ENCODE data around the gene ATP2A1. TPM values are rescaled to one million over a fixed set of nuclear protein-coding genes. Genes with fewer than 3 reads are reported as not detected.

Gene ATP2A1
- total and polyA plus RNA-seq, 2 experiments from 2014 or later = 0.73 to 4.0 TPM

DNA sequence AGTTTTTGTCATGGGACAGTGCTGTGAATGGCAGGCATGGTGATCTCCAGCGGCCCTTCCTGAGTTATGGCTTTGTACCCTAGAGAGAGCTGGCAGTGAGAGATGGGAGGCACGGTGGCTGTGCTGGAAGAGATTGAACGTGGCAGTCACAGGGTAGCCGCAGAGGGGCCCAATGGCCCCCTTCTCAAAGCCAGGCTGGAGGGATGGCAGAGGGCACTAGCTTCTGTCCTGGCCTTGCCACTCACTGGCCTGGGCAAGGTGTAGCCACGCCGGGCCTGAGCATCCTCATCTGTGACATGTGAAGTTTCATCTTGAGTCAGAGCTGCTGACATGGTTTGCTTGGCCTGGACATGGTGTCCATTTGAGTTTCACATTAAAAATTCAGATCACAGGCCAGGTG, 3.9 kb upstream of the ATP2A1 start:
- no peaks in the 10 kb centered on the region; the same call in 1 of the 2 replicates for H4K20me1 ChIP-seq (replicated peaks; ENCODE audit: insufficient read depth)
- Mint-ChIP-seq H3K4me1 (peaks cover 30% of the 10 kb centered on the region), H3K4me3 (no peak overlapping the region), H3K27ac (no peak overlapping the region), H3K9me3 (no peaks in the 10 kb centered on the region), H3K36me3 (ENCODE audit: low read depth) (peaks cover 27% of the 10 kb centered on the region; the same call in 2 of the 3 replicates), H3K27me3 (ENCODE audit: insufficient read depth, low read depth, poor library complexity) (peaks cover 12% of the 10 kb centered on the region)
- no peak overlapping the region for H3K4me3 ChIP-seq
- no peaks in the 10 kb centered on the region for H3K9me2 ChIP-seq (ENCODE audit: insufficient read depth)
- no peak overlapping the region for H3K27ac ChIP-seq (ENCODE audit: low read depth)
- no peak for DNase-seq (ENCODE audit: low spot score)
- no peak overlapping the region for H2AFZ ChIP-seq
- no peaks in the 10 kb centered on the region for H3K79me2 ChIP-seq (replicated peaks; ENCODE audit: insufficient read depth)
- ATAC-seq = no peak
- peaks cover 8% of the 10 kb centered on the region; the same call in 1 of the 2 replicates for H3K27me3 ChIP-seq (ENCODE audit: insufficient read depth)
- peaks cover 22% of the 10 kb centered on the region; the same call in 1 of the 2 replicates for H3K4me1 ChIP-seq (ENCODE audit: insufficient read depth)
- peaks cover 4% of the 10 kb centered on the region; the same call in 1 of the 2 replicates for H3K36me3 ChIP-seq (ENCODE audit: insufficient read depth)
- H3F3A ChIP-seq (replicated peaks; ENCODE audit: low read depth) = 0 out of 2 replicates have a peak, but pooled peaks cover 2% of the 10 kb centered on the region
- no peak for TF ChIP-seq STAT1 (IDR thresholded peaks at IDR 0.05; ENCODE audit: unreplicated experiment)
- TF ChIP-seq ZNF114 (CRISPR knock-in tag; IDR thresholded peaks at IDR 0.05) = no peak
- no peak for TF ChIP-seq EZH2phosphoT487 (IDR thresholded peaks at IDR 0.05; ENCODE audit: unreplicated experiment)
- TF ChIP-seq, protein P1, sequence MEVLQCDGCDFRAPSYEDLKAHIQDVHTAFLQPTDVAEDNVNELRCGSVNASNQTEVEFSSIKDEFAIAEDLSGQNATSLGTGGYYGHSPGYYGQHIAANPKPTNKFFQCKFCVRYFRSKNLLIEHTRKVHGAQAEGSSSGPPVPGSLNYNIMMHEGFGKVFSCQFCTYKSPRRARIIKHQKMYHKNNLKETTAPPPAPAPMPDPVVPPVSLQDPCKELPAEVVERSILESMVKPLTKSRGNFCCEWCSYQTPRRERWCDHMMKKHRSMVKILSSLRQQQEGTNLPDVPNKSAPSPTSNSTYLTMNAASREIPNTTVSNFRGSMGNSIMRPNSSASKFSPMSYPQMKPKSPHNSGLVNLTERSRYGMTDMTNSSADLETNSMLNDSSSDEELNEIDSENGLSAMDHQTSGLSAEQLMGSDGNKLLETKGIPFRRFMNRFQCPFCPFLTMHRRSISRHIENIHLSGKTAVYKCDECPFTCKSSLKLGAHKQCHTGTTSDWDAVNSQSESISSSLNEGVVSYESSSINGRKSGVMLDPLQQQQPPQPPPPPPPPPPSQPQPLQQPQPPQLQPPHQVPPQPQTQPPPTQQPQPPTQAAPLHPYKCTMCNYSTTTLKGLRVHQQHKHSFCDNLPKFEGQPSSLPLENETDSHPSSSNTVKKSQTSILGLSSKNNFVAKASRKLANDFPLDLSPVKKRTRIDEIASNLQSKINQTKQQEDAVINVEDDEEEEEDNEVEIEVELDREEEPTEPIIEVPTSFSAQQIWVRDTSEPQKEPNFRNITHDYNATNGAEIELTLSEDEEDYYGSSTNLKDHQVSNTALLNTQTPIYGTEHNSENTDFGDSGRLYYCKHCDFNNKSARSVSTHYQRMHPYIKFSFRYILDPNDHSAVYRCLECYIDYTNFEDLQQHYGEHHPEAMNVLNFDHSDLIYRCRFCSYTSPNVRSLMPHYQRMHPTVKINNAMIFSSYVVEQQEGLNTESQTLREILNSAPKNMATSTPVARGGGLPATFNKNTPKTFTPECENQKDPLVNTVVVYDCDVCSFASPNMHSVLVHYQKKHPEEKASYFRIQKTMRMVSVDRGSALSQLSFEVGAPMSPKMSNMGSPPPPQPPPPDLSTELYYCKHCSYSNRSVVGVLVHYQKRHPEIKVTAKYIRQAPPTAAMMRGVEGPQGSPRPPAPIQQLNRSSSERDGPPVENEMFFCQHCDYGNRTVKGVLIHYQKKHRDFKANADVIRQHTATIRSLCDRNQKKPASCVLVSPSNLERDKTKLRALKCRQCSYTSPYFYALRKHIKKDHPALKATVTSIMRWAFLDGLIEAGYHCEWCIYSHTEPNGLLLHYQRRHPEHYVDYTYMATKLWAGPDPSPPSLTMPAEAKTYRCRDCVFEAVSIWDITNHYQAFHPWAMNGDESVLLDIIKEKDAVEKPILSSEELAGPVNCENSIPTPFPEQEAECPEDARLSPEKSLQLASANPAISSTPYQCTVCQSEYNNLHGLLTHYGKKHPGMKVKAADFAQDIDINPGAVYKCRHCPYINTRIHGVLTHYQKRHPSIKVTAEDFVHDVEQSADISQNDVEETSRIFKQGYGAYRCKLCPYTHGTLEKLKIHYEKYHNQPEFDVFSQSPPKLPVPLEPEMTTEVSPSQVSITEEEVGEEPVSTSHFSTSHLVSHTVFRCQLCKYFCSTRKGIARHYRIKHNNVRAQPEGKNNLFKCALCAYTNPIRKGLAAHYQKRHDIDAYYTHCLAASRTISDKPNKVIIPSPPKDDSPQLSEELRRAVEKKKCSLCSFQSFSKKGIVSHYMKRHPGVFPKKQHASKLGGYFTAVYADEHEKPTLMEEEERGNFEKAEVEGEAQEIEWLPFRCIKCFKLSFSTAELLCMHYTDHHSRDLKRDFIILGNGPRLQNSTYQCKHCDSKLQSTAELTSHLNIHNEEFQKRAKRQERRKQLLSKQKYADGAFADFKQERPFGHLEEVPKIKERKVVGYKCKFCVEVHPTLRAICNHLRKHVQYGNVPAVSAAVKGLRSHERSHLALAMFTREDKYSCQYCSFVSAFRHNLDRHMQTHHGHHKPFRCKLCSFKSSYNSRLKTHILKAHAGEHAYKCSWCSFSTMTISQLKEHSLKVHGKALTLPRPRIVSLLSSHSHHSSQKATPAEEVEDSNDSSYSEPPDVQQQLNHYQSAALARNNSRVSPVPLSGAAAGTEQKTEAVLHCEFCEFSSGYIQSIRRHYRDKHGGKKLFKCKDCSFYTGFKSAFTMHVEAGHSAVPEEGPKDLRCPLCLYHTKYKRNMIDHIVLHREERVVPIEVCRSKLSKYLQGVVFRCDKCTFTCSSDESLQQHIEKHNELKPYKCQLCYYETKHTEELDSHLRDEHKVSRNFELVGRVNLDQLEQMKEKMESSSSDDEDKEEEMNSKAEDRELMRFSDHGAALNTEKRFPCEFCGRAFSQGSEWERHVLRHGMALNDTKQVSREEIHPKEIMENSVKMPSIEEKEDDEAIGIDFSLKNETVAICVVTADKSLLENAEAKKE (CRISPR knock-in tag; IDR thresholded peaks at IDR 0.05) = no peak
- TF ChIP-seq, protein P2, sequence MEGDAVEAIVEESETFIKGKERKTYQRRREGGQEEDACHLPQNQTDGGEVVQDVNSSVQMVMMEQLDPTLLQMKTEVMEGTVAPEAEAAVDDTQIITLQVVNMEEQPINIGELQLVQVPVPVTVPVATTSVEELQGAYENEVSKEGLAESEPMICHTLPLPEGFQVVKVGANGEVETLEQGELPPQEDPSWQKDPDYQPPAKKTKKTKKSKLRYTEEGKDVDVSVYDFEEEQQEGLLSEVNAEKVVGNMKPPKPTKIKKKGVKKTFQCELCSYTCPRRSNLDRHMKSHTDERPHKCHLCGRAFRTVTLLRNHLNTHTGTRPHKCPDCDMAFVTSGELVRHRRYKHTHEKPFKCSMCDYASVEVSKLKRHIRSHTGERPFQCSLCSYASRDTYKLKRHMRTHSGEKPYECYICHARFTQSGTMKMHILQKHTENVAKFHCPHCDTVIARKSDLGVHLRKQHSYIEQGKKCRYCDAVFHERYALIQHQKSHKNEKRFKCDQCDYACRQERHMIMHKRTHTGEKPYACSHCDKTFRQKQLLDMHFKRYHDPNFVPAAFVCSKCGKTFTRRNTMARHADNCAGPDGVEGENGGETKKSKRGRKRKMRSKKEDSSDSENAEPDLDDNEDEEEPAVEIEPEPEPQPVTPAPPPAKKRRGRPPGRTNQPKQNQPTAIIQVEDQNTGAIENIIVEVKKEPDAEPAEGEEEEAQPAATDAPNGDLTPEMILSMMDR (conservative IDR thresholded peaks at IDR 0.05; ENCODE audit: low read depth in 2 of 2) = no peak
- no peak overlapping the region for H3K4me2 ChIP-seq

Data from GM23338 (cell line).